ENCODE results near the gene TMCC1. TPM values are rescaled to one million over a fixed set of nuclear protein-coding genes. Genes with fewer than 3 reads are reported as not detected.

TMCC1 gene
- total RNA-seq, 1 donor from 2014 or later, result 42.3 TPM

GRCh38 chr3:129688271-129688895 is 205.1 kb downstream of the TMCC1 start:
- H3K4me3 ChIP-seq, result no peak overlapping the region
- ATAC-seq, result peak; percentile 16

GRCh38 chr3:129687586-129688125 is 205.9 kb downstream of the TMCC1 start:
- intact Hi-C loops (cut with DNase I), result no loop called here
- Histone ChIP-seq H3K36me3 (no peaks in the 10 kb centered on the region), H3K27me3 (no peaks in the 10 kb centered on the region), H3K27ac (peak overlapping the region; percentile 4), H3K4me3 (no peak overlapping the region), H3K4me1 (peaks cover 17% of the 10 kb centered on the region), H3K9me3 (no peaks in the 10 kb centered on the region)
- no peak for TF ChIP-seq CTCF (IDR thresholded peaks at IDR 0.05)
- ATAC-seq (no peak), DNase-seq (no peak)

More at GRCh38 chr3:129688271-129688895, 205.1 kb downstream of the TMCC1 start:
- intact Hi-C loops (cut with DNase I), result no loop called here
- Histone ChIP-seq H3K27ac (peak overlapping the region; percentile 18), H3K4me1 (peaks cover 17% of the 10 kb centered on the region), H3K9me3 (no peaks in the 10 kb centered on the region), H3K27me3 (no peaks in the 10 kb centered on the region), H3K36me3 (no peaks in the 10 kb centered on the region)
- no peak for TF ChIP-seq CTCF (IDR thresholded peaks at IDR 0.05)
- no peak for DNase-seq

- Histone ChIP-seq H3K27ac (peak overlapping the region; percentile 39), H3K36me3 (no peaks in the 10 kb centered on the region), H3K9me3 (no peaks in the 10 kb centered on the region), H3K4me1 (peaks cover 17% of the 10 kb centered on the region), H3K4me3 (no peak overlapping the region), H3K27me3 (no peaks in the 10 kb centered on the region)
- DNase-seq, result no peak
- TF ChIP-seq CTCF (IDR thresholded peaks at IDR 0.05), result no peak
- peak; percentile 84 for ATAC-seq
- intact Hi-C loops (cut with DNase I), result no loop called here
Observed at GRCh38 chr3:129686941-129687340, 206.6 kb downstream of the TMCC1 start.

DNA sequence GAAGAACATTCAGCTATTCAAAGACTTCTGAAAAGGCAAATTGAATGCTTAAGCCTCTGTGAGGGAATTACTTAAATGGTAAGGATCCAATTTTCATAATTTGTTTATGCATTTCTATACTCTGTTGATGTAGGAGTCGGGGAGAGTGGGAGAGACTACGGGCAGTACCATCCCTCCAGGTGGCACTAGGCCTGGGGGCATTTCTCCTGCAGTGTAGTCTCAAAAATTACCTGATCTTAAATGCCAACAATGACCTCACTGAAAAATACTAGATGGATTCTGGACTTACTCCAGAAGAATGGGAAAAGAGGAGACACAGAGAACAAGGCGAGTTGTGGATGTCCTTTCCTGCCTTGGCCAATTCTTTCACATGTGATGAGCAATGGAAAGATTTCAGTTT is 209.2 kb downstream of the TMCC1 start:
- Histone ChIP-seq H3K36me3 (no peaks in the 10 kb centered on the region), H3K4me3 (no peak overlapping the region), H3K27me3 (no peaks in the 10 kb centered on the region), H3K27ac (no peak overlapping the region), H3K9me3 (no peaks in the 10 kb centered on the region), H3K4me1 (peaks cover 17% of the 10 kb centered on the region)
- TF ChIP-seq CTCF (IDR thresholded peaks at IDR 0.05), result no peak
- DNase-seq, result no peak
- intact Hi-C loops (cut with DNase I), result no loop called here
- ATAC-seq, result no peak

DNA sequence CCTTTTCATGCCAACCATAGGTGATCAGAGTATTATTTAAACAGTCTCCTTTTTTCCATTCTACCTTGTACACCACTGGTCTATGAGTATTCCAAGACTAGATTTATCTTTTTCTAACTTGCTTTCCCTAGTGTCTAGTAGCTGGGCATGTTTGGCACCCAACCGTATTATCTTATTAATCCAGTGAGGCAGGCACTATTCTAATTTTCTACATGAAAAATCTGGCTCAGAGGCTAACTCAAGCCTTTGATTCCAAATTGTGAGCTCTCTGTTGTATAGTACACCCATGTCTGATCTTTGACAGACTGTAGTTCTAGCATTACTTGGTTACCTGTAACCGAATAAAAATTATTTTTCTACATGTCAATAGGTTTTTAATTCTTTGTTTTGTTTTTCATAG is 210.3 kb downstream of the TMCC1 start:
- ATAC-seq, result no peak
- no peaks in the 10 kb centered on the region for H3K27me3 ChIP-seq
- peaks cover 17% of the 10 kb centered on the region for H3K4me1 ChIP-seq
- H3K27ac ChIP-seq, result no peak overlapping the region
- no peak for DNase-seq
- H3K4me3 ChIP-seq, result no peak overlapping the region
- no peaks in the 10 kb centered on the region for H3K36me3 ChIP-seq
- intact Hi-C loops (cut with DNase I), result no loop called here
- no peaks in the 10 kb centered on the region for H3K9me3 ChIP-seq
- TF ChIP-seq CTCF (IDR thresholded peaks at IDR 0.05), result no peak
